NCI-H1930 (cell line): ENCODE results near the gene TARBP2.

Experiments used
- DNase-seq, 2 experiments: peaks; one replicate each; lab custom pipeline; 2025; lab: John Stamatoyannopoulos, UW

Gene TARBP2, protein sequence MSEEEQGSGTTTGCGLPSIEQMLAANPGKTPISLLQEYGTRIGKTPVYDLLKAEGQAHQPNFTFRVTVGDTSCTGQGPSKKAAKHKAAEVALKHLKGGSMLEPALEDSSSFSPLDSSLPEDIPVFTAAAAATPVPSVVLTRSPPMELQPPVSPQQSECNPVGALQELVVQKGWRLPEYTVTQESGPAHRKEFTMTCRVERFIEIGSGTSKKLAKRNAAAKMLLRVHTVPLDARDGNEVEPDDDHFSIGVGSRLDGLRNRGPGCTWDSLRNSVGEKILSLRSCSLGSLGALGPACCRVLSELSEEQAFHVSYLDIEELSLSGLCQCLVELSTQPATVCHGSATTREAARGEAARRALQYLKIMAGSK

DNA sequence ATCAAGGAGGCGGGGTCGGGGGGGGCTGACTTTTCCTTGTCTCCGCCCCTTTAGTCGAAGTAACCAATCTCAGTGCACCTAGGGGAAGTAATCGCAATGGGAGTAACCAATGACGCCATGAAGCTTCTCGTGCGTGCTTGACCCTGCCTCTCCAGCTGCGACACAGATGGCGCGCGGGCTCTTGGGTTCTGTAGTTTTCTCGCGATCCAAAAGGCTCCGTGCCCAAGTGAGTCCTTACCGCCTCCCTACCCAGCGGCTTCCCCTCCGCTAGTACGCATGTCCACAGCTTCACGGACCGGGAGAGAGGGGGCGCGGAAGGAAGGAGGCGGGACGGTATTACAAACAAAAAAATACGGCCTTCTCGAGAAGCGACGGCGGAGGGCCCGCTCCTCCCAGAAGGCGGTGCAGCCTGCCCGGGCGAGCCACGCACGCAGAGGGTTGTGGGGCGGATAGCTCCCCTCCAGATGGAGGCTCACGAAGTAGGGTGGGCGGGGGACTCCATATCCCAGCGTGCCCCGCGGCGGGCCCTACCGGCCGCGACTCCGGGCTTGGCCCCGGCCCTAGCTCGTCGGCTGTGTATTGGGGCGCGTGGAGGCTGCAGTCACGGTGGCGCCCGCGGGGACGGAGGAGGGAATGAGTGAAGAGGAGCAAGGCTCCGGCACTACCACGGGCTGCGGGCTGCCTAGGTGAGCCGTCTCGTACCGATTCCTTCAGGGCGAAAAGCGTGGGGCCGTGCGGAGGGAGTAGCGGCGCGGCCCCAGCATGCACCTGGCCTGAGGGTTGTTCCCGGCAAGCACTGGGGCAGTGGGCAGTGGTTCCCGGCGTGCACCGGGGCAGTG, at the start of gene TARBP2:
Gene TARBP2 (plus strand): TSS at position 508 of the 839 bp plus-strand sequence. CDS start 126 bp downstream, at position 634.
- DNase-seq = peak; percentile 98

DNA sequence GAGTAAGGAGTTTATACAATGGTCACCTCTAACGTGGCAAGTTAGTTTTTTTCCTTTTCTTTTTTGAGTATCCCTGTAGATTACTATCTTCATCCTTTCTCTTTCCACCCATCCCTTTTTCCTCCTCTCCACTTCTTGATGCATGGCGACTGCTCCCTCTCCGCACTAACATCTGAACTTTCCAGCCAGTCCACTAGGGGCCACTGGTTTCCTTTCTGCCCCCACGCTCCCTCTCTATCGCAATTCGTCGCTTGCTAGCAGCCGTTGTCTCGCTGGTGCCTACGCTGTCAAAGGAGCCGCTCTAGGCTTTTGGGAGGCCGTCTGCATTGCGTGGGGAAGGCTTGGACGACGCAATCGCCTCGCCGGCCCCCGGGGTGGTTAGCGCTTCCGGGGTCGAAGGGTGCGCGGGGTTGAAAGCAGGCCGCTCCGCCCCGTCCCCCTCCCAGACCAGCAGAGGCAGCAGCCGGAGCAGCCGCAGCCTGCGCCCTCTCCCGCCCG, 49.4 kb upstream of the TARBP2 start, which contains the start of gene PCBP2:
Gene PCBP2 (plus strand): TSS at position 442 of the 498 bp plus-strand sequence. CDS start 2,699 bp downstream, outside the sequence.
- DNase-seq = peak; percentile 97 to 99

- DNase-seq = peak; percentile 67 to 75
Observed at GRCh38 chr12:53452159-53453077, 48.7 kb upstream of the TARBP2 start.

DNA sequence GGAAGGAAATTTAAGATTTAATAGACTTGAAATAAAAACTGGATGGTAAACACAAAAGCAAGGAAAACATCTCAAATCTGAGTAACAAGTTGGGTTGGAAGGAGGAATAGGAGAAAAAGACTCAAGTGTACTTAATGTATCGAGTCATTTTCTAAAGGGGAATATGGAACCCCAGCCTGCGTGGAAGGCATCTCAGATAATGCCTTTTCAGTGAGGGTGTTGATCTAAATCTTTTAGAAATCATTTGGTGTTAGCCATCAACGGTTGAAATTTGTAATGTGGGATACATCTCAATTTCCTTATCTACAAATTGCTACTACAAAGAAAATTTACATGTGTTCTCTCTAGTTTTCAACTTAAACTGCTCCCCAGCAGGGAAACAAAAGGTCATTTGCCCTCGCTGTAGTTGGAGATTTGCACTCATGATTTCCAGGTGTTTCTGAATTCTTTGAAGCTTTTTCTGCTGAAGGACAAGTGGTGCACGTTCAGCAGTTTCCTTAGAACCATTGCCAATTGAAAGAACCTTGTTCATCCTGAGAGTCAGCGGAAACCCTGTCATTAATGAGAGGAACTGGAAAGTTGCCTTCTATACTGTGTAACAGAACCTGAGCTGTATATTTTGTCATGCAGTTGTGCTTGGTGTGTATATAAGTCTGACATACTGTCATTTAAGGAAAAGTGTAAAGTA, 47.0 kb upstream of the TARBP2 start:
- no peak for DNase-seq

- DNase-seq = no peak
Observed at GRCh38 chr12:53454707-53455106, 46.4 kb upstream of the TARBP2 start.

GRCh38 chr12:53456654-53457366, 44.3 kb upstream of the TARBP2 start:
- DNase-seq = no peak

DNA sequence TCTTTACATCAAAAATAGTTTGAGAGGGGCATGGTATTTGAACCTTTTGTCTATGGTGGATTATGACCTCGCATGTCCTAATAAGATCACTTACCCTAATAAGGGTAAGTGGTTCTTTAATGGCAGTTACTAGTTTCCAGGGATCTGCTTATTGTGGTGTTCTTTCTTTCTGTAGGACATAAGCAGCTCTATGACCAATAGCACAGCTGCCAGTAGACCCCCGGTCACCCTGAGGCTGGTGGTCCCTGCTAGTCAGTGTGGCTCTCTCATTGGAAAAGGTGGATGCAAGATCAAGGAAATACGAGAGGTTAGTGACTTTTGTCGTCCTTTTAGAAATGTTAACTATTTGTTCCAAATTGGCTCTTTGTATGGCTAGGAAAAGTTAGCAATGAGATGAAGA, 42.0 kb upstream of the TARBP2 start:
- DNase-seq = no peak

DNA sequence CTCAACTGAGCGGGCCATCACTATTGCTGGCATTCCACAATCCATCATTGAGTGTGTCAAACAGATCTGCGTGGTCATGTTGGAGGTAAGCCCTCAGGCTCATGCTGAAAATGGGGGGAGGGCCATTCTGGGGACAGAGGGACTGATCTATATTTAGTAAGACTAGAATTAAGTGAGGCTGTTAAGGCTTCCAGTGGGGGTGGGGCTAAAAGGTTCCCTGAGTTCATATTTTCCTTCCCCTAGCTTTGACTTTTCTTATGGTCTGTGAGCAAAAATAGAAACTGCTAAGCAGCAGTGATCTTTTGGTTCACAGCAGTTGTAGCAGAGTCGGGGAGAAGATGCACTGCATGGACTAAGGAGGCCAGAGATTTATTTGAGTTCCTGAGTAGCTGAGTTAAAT, 40.0 kb upstream of the TARBP2 start:
- no peak for DNase-seq

- DNase-seq = no peak
Observed at GRCh38 chr12:53461591-53461990, 39.5 kb upstream of the TARBP2 start.

GRCh38 chr12:53462935-53463334, 38.1 kb upstream of the TARBP2 start:
- no peak for DNase-seq

DNA sequence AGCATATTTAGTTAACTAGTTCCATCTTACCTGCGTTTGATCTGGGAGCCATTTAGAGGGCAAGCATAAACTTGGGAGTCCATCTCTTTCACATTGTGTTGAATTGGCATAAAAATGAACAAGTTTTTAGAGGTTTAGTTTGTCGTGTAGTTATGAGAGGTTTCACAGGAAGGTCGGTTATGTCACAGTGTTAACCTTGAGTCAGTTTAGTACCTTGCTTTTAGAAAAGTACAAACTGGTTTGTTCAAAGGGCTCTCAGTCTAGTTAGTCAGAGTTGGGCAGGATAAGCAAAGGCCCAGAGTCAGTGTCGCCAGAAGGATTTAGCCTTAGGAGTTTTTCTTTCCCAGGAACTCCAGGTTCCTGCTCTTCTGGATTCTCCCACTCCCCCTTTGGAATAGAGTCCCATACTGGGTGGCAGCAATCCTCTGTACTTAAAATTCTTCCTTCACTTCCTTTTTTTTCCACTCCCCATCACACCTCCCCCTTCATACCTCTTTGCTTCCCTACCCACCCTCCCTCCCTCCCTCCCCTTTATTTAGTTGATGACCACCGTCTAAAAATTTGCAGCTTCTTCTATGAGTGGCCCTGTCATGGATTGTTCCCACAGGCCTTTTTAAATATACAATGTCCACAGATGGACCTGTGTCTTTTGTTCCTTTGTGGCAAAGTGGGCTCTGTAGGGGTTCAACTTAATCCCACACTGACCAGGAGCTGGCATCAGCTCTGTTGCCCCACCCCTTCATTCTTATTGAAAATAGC, 37.1 kb upstream of the TARBP2 start:
- no peak for DNase-seq

GRCh38 chr12:53464685-53465418, 36.2 kb upstream of the TARBP2 start:
- DNase-seq = no peak

DNA sequence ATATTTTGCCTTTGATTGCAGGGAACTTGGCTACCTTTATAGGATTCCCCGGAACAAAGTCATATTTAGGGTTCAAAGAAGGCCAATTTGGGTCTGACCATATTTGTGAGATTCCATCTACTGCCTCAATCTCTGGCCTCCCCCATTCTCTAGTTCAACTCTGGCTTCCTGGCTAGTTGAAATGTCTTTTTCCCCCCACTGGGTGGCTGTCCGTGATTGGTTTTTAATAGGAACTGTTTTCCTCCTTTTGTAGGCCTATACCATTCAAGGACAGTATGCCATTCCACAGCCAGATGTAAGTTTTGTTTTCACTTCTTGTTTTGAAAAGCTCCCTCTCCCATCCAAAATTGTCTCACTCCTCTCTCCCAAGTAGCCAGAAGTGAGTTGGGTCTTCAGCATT, 35.4 kb upstream of the TARBP2 start:
- no peak for DNase-seq

- no peak for DNase-seq
Observed at GRCh38 chr12:53466640-53467039, 34.4 kb upstream of the TARBP2 start.

GRCh38 chr12:53467082-53467481, 34.0 kb upstream of the TARBP2 start:
- DNase-seq = no peak

- no peak for DNase-seq
Observed at GRCh38 chr12:53467880-53468279, 33.2 kb upstream of the TARBP2 start.

DNA sequence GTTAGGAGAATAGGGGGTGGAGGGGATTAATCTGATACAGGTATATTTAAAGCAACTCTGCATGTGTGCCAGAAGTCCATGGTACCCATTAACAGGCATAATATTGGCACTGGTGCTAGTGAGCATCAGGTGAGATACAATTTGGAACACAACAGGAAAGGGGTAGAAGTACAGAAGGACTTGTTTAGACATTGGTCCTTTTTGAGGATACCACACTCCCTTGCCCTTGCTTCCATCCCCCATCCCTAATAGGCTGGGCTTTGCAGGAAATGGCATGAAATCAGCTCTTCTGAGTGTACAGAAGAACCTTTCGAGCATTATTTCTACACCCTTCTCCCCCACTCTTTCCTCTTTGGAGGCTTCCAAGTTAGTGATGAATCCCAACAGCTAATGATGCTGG, 32.8 kb upstream of the TARBP2 start:
- DNase-seq = no peak

DNA sequence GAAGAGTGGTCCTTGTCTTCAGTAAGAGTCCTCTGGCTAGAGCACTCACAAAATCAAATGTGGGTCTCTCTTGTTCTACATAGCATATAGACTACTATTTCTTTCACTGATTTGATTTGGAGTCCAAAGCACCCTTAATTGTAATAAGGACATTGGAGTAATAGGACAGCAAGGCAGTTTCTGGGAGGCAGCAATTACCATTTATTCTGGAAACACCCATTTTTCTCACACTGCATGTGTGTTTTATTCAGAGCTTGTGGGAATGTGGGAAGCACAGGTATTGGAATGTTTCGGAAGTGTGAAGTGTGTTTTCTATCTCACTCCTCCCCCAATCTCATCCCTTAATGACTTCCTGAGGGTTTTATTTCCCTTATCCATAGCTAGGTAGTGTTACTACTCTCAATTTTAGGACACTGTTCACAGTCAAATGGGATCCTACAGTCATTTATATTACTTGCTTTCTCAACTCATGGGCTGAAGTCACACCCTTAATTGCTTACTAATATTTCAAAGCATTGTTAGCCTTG, 29.0 kb upstream of the TARBP2 start:
- DNase-seq = no peak

DNA sequence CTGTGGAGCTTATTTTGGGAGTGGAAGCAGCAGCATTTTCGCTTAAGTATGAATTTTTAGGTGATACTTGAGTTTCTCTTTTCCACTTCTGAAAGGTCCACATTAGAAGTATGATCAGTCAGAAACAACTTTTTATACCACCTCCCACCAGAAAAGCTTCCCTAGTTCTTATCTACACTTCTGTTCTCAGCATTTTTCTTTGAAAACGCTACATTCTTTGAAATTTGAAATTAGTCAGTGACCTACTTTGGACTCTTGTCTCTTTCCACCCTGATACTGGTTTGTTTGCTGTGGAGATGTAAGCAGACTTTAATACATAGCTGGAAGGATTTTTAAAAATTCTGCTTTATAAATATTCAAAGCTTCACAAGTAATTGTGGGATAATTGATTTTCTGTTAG, 27.0 kb upstream of the TARBP2 start:
- no peak for DNase-seq
